GM19351 (cell line): Measurements from ENCODE around the gene SHROOM2.
A peak's percentile ranks its signal among the peaks of the same experiment; 100 is the strongest.

ENCODE experiments used
- ATAC-seq: cut with Tn5 transposase; IDR thresholded peaks from one replicate; pipeline ENCODE4 v1.9.1; 2021; ENCODE audit warnings: mild to moderate bottlenecking, moderate library complexity; ENCODE audit not compliant: unreplicated experiment

Gene SHROOM2

GRCh38 chrX:9860826-9861225 is 74.6 kb downstream of the SHROOM2 start:
- ATAC-seq = no peak

GRCh38 chrX:9861711-9862110 is 75.5 kb downstream of the SHROOM2 start:
- no peak for ATAC-seq

DNA sequence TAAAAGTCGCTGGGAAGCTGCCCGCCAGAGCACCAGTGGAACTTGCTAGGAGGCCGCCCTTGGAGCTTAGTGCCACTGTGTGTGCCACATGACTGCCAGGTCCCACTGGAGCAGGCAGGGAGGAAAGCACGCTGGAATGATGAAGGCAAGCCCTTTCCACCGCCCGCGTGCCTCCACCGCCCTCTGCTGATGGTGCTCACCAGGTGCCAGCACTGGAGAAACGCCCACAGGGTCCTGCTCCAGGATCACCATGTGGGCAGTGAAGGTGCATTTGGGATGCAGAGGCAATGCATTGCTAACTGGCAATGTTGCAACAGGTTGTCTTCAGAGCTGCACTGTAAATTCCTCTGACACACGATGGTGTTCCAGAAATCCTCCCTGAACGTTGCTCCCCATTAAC is 76.3 kb downstream of the SHROOM2 start:
- no peak for ATAC-seq

- ATAC-seq = no peak
These were observed 76.7 kb downstream of the SHROOM2 start for GRCh38 chrX:9862953-9863352.

GRCh38 chrX:9864011-9864410 is 77.8 kb downstream of the SHROOM2 start:
- no peak for ATAC-seq

- ATAC-seq = no peak
These were observed 79.7 kb downstream of the SHROOM2 start for GRCh38 chrX:9865804-9866472.

DNA sequence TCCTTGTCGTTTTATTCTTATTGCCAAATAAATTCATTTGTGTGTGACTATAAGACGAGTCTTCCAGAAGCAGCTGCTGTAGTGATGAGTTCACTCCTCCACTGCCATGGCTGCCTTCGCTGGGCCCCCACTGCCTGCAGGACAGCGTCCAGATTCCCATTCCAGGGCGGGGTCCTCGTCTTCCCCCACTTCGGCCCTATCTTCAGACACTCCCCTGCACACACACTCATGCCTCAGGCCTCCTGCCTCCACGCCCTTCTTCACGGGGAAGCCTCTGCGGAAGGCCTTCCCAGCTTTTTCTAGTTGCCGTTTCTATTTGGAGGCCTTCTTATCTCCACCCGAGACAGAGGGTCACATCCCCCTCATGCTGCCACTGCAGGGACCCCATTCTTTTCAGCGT is 80.4 kb downstream of the SHROOM2 start:
- ATAC-seq = no peak

DNA sequence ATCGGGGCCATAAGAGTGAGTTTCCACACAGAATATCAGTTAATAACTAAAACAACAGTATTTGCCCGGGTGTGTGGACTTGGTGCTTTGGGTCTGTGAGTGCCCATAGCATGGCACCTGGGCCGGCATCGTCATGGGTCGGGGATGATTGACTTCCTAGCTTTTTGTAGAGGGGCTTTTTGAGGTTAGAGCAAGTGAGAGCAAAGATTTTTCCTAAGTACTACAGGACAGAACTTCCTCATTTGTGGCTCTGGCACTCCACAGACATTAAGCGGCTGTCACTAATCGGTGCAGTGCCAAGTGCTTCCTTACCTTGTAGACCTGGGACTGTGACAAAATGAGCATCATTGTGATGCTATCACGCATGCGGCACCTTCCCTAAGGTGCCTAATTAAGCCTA is 81.0 kb downstream of the SHROOM2 start:
- no peak for ATAC-seq

GRCh38 chrX:9867753-9868152 is 81.5 kb downstream of the SHROOM2 start:
- no peak for ATAC-seq

- no peak for ATAC-seq
These were observed 85.6 kb downstream of the SHROOM2 start for GRCh38 chrX:9871701-9872268.

GRCh38 chrX:9873360-9873759 is 87.1 kb downstream of the SHROOM2 start:
- ATAC-seq = no peak

- peak; percentile 99 for ATAC-seq
These were observed 87.7 kb downstream of the SHROOM2 start for GRCh38 chrX:9873952-9874351.

DNA sequence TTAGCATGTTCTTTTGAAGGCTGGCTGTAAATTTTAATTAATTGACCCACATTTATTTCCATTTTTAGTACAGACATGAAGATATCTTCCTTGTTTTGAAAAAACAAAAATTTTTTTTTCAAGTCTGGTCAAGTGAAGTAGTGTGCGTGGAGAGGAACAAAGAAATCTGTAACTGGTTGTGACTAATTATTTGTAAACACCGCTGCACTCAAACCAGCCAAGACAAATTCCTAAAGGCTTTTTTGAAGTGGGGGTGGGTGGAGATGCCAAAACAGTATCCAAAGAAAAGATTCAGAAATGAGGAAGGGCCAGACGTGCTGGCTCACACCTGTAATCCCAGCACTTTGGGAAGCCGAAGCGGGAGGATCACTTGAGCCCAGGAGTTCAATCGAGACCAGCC is 88.3 kb downstream of the SHROOM2 start:
- ATAC-seq = no peak

DNA sequence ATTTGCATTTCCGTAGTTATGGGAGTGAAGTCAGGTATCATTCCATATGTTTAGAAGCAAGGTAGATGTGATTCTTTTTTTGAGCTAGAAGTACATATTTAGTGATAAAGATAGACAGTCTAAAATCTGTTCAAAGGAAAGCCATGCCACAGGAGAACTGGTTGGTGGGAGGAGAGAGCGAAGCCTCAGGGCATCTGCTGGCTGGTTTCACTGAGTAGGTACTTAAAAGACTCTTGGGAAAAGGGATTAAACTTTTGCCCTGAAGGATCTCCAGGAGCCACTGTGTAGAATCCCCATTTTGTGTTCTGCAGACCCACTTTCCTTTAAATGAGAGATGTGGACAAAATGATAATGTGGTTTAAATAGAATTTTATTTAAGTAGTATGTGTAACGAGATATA is 89.6 kb downstream of the SHROOM2 start:
- no peak for ATAC-seq

- ATAC-seq = no peak
These were observed 90.0 kb downstream of the SHROOM2 start for GRCh38 chrX:9876201-9876600.

DNA sequence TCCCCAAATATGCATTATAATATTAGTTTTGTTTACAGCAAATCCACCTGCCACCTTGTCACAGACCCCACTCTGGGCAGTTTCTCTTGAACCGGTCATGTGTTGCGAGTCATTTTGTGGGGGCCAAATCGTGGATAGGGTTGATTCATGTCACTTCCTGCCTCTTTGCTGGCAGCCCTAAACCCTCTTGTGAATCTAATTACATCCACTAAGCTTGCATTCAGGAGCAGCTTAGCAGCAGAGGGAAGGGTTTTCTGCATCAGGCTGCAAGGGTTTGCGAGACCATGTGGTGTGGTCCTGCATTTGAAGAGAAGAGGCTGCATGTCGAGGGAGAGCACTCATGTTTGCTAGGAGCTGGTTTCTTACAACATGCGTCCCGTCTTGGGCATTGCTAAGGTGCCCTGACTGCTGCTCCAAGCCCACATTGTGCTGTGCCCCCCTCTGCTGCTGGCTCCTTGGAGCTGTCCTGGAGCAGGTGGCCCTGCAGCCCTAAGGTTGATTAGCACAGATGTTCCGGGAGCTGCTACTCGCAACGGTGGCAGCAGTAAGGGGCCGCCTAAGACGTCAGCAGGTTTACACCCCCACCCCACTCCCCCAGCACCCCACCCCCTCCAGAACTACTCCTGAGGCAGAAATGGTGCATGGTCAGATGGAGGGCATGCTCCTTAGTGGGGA is 92.1 kb downstream of the SHROOM2 start:
- no peak for ATAC-seq

- ATAC-seq = no peak
These were observed 94.0 kb downstream of the SHROOM2 start for GRCh38 chrX:9880237-9880636.

DNA sequence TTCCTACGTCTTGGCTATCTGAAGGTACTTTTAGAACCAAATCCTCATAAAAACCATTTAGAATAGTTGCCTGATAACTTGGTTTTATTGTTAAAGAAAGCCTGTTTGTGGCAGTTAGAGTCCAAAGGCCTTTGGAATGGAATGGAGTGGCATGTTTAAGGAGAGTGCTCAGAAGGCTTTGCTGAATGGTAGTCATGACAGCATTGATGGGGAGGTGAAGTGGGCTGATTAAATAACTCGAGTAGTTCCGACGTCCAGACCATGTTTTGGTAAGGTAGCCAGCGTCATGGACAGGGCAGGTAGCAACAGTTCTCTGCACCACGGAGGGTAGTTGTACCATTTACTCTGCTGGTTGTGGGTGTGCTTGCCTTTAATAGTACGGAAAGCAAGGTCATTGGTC is 94.6 kb downstream of the SHROOM2 start:
- no peak for ATAC-seq

DNA sequence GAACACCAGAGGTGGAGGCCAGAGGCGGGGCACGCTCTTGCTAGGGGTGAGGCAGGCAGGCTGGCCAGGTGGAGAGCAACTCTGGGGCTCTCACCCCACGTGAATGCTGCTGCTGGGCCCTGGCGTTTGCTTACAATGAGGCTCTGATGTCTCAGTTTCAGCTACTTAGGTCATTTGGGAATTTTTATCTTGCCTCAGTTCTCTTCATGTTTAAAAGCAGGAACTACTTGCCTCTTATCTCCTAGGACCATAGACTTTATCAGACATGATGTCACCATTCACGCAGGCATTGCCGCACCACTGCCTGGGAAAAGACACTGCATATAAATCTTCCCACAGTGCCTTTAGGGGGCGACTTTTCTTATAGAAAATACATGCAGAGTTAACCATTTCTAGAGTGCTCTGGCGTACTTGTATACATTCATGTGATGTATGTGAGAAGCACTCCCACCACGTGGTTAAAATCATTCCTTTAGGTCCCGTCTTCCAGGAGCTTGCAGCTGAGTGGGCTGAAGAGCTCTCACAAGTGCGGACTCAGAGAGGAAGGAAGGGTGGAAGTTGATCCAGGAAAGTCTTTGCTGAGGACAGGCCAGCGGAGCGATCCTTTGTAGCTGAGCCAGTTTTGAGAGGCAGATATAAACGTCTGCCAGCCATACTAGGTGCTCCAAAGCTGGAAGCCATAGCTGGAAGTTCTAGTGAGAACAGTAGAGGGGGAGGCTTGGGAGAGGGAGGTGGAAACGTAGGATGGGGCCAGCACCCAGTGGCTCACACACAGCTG is 96.6 kb downstream of the SHROOM2 start:
- ATAC-seq = no peak

- no peak for ATAC-seq
These were observed 98.0 kb downstream of the SHROOM2 start for GRCh38 chrX:9884031-9884779.

DNA sequence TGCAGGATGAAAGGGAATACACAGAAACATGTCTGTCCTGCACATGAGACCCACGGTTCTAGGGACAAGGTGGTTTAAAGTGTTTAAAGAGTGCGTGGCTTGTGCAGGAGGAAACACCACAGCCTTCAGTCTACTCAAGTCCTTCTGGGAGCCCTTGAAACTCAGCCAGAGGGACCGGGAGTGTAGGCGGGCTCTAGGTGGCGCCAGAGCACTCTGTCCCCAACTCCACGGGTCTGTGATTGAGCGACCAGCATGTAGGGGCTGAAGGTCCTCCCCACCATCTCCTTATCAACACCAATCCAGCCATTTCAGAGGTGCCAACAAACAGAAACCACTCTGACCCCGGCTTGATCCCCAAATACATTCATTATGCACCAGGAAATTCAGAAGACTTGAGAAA is 98.9 kb downstream of the SHROOM2 start:
- peak; percentile 94 for ATAC-seq
